ENCODE results near the gene ELOVL7. TPM values are rescaled to one million over a fixed set of nuclear protein-coding genes. Genes with fewer than 3 reads are reported as not detected.

ELOVL7 gene
- total and polyA plus RNA-seq, 2 of the 8 experiments (the other 6 are each of a cell fraction or from before 2014, with no cell fraction given), result 3.1 to 5.1 TPM

- H3K56ac ChIP-seq (replicated peaks; ENCODE audit: insufficient read length, low read depth, low read length), result no peak overlapping the region
- H3K23me2 ChIP-seq (ENCODE audit: low read depth, low read length), result no peaks in the 10 kb centered on the region
- no peak overlapping the region for H4K8ac ChIP-seq (ENCODE audit: extremely low read depth, insufficient read depth, low read length)
- H2BK120ac ChIP-seq (replicated peaks; ENCODE audit: low read depth, low read length), result no peak overlapping the region
- H3K18ac ChIP-seq (ENCODE audit: extremely low read depth, low read length), result no peak overlapping the region
- no peak for DNase-seq (ENCODE audit: low read depth in 1 of 2, low spot score in 2 of 2)
- no peak overlapping the region for H3K14ac ChIP-seq (ENCODE audit: insufficient read length)
- no peak overlapping the region for H3K4me3 ChIP-seq (ENCODE audit: extremely low read depth in 1 of 4, insufficient read depth in 2 of 4, low read depth in 3 of 4, low read length in 4 of 4)
- H3K4me1 ChIP-seq (replicated peaks in 1 of 4; ENCODE audit: control insufficient read depth in 3 of 4, insufficient read depth in 4 of 4, low read length in 3 of 4), result no peaks in the 10 kb centered on the region
- H2AK5ac ChIP-seq (ENCODE audit: low read depth, low read length), result 0 out of 2 replicates have a peak overlapping the region, but pooled peaks have one; percentile 42
- H4K20me1 ChIP-seq (replicated peaks in 1 of 2; ENCODE audit: control insufficient read depth in 1 of 2, insufficient read depth in 2 of 2, low read length in 2 of 2), result no peaks in the 10 kb centered on the region
- H3K4ac ChIP-seq (replicated peaks; ENCODE audit: insufficient read length, low read depth, low read length), result no peak overlapping the region
- H3K27me3 ChIP-seq (replicated peaks in 1 of 4; ENCODE audit: control insufficient read depth in 3 of 4, extremely low read depth in 1 of 4, insufficient read depth in 3 of 4, low read length in 3 of 4), result no peaks in the 10 kb centered on the region
- ChIA-PET CTCF (ENCODE audit: partially characterized antibody) (no interaction called here), POLR2A (ENCODE audit: partially characterized antibody) (interaction anchor here (0.7 kb wide), 1 partner anchor 13 kb away, joined by 3 read pairs; no protein-coding TSS in a partner anchor)
- TF ChIP-seq JUN (IDR thresholded peaks at IDR 0.05; ENCODE audit: low read depth, low read length) (no peak), E2F6 (IDR thresholded peaks at IDR 0.05) (no peak), CEBPB (IDR thresholded peaks at IDR 0.05; ENCODE audit: low read depth, low read length) (no peak), RFX5 (IDR thresholded peaks at IDR 0.05; ENCODE audit: borderline replicate concordance, low read depth, low read length) (no peak), EZH2 (IDR thresholded peaks at IDR 0.05; ENCODE audit: low read depth, low read length, severe bottlenecking) (no peak), CBX5 (IDR thresholded peaks at IDR 0.05; ENCODE audit: low read depth, low read length) (no peak), KDM5A (IDR thresholded peaks at IDR 0.05; ENCODE audit: low read length) (no peak), POU5F1 (IDR thresholded peaks at IDR 0.05; ENCODE audit: low read depth, low read length) (no peak), BACH1 (IDR thresholded peaks at IDR 0.05; ENCODE audit: low read length) (no peak), CBX8 (IDR thresholded peaks at IDR 0.05; ENCODE audit: borderline replicate concordance, low read depth, low read length) (no peak), BRCA1 (IDR thresholded peaks at IDR 0.05; ENCODE audit: low read depth, low read length) (no peak), NRF1 (IDR thresholded peaks at IDR 0.05; ENCODE audit: low read depth, low read length) (no peak)
- FAIRE-seq, result no peak
- H3K27ac ChIP-seq (ENCODE audit: low read depth, low read length), result no peak overlapping the region
- no peak overlapping the region for H2BK12ac ChIP-seq (ENCODE audit: low read depth, low read length)
- H4K5ac ChIP-seq (ENCODE audit: insufficient read length, low read depth, low read length), result no peak overlapping the region
- no peak overlapping the region for H3K9ac ChIP-seq (replicated peaks in 1 of 4; ENCODE audit: extremely low read depth in 1 of 4, low read depth in 3 of 4, low read length in 3 of 4)
- H3K23ac ChIP-seq (ENCODE audit: insufficient read length), result no peak overlapping the region
- no peak overlapping the region for H3K4me2 ChIP-seq (ENCODE audit: insufficient read depth in 1 of 2, low read depth in 2 of 2, low read length in 2 of 2)
- H4K91ac ChIP-seq (replicated peaks; ENCODE audit: insufficient read length, low read length), result no peak overlapping the region
- no peaks in the 10 kb centered on the region for H3K36me3 ChIP-seq (ENCODE audit: control insufficient read depth in 2 of 4, insufficient read depth in 4 of 4, low read length in 3 of 4)
- no peak overlapping the region for H2BK15ac ChIP-seq (ENCODE audit: low read length)
- no peak overlapping the region for H2AFZ ChIP-seq (ENCODE audit: low read length)
- no peak overlapping the region for H2BK20ac ChIP-seq (ENCODE audit: low read length)
- no peaks in the 10 kb centered on the region; a peak in 1 of 4 replicates for H3K79me2 ChIP-seq (ENCODE audit: control insufficient read depth in 1 of 2, insufficient read depth in 2 of 2, low read length in 2 of 2)
- H3K79me1 ChIP-seq (ENCODE audit: low read depth, low read length), result no peaks in the 10 kb centered on the region
- no peak overlapping the region for H2BK5ac ChIP-seq (ENCODE audit: low read depth, low read length)
- H3K9me3 ChIP-seq (ENCODE audit: insufficient read depth in 2 of 2, low read depth in 1 of 2, low read length in 1 of 2), result no peaks in the 10 kb centered on the region
These were observed 31.6 kb downstream of the ELOVL7 start for GRCh38 chr5:60812426-60812825.
